ENCODE data around the gene DIS3L2. TPM values are rescaled to one million over a fixed set of nuclear protein-coding genes. Genes with fewer than 3 reads are reported as not detected.

DIS3L2 gene
- total RNA-seq, 1 experiment from 2014 or later = 15.8 TPM

DNA sequence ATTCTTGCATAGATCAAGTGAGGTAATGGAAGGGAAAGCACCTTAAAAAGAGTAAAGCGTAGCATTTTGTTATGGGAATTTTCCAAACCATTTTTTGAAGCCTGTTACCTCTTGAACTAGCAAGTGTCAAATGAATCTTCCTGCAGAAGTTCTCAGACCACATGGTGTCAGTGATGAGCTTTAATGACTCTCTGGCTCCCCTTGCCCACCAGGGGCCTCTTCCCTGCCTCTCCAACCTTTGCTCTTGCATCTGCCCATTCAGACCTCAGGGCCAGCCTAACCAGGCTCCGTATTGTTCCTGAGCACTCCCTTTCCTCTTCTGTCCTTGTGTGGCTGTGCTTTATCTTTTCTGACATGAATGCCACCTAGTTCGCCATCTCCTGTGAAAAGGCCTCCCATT, 155.9 kb downstream of the DIS3L2 start:
- H3K9me2 ChIP-seq (replicated peaks; ENCODE audit: insufficient read depth, low read length) = no peaks in the 10 kb centered on the region

GRCh38 chr2:232120911-232121310, 159.4 kb downstream of the DIS3L2 start:
- no peaks in the 10 kb centered on the region for H4K20me1 ChIP-seq (ENCODE audit: insufficient read depth, low read depth, low read length)
- H3K36me3 ChIP-seq (ENCODE audit: insufficient read depth, low read length) = no peaks in the 10 kb centered on the region
- no peak overlapping the region for H2AFZ ChIP-seq (ENCODE audit: low read length)
- no peaks in the 10 kb centered on the region for H3K9me2 ChIP-seq (replicated peaks; ENCODE audit: insufficient read depth, low read length)
- H3K4me3 ChIP-seq (ENCODE audit: low read length) = no peak overlapping the region
- H3K9me3 ChIP-seq (ENCODE audit: low read length) = no peaks in the 10 kb centered on the region
- no peak overlapping the region for H3K9ac ChIP-seq (ENCODE audit: low read length)
- no peak overlapping the region for H3K4me2 ChIP-seq (ENCODE audit: low read depth, low read length, poor library complexity, severe bottlenecking)
- H3K27ac ChIP-seq (ENCODE audit: low read length) = no peak overlapping the region
- no peaks in the 10 kb centered on the region for H3K27me3 ChIP-seq (ENCODE audit: low read length)
- no peak for DNase-seq
- H3K79me2 ChIP-seq (ENCODE audit: low read length) = no peaks in the 10 kb centered on the region
- no peaks in the 10 kb centered on the region for H3K4me1 ChIP-seq (ENCODE audit: low read length)

More for the DNA sequence above, 155.9 kb downstream of the DIS3L2 start:
- no peaks in the 10 kb centered on the region for H3K79me2 ChIP-seq (ENCODE audit: low read length)
- no peaks in the 10 kb centered on the region for H3K36me3 ChIP-seq (ENCODE audit: insufficient read depth, low read length)
- H4K20me1 ChIP-seq (ENCODE audit: insufficient read depth, low read depth, low read length) = no peaks in the 10 kb centered on the region
- no peak overlapping the region for H3K4me2 ChIP-seq (ENCODE audit: low read depth, low read length, poor library complexity, severe bottlenecking)
- no peak overlapping the region for H3K4me3 ChIP-seq (ENCODE audit: low read length)
- no peak for DNase-seq
- no peaks in the 10 kb centered on the region for H3K9me3 ChIP-seq (ENCODE audit: low read length)
- H3K4me1 ChIP-seq (ENCODE audit: low read length) = no peaks in the 10 kb centered on the region
- H3K27ac ChIP-seq (ENCODE audit: low read length) = no peak overlapping the region
- no peak overlapping the region for H3K9ac ChIP-seq (ENCODE audit: low read length)
- no peaks in the 10 kb centered on the region for H3K27me3 ChIP-seq (ENCODE audit: low read length)
- H2AFZ ChIP-seq (ENCODE audit: low read length) = no peak overlapping the region

DNA sequence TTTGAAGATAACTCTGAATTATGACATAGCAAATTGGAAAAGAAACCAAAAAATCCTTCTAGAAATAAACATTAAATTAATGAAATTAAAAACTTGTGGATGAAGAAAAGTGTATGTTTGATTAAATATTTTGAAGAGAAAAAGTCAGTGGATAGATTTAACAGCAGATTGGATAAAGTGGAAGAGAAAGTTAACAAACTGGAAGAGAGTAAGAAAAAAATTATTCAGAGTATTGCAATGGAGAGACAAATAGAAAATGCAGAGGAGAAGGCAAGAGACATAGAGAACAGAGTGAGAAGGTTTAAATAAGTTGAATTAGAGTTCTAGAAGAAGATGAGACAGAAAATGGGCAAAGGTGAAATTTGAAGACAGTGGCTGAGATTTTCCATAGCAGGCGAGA, 162.8 kb downstream of the DIS3L2 start:
- no peak overlapping the region for H3K27ac ChIP-seq (ENCODE audit: low read length)
- no peaks in the 10 kb centered on the region for H3K9me3 ChIP-seq (ENCODE audit: low read length)
- H2AFZ ChIP-seq (ENCODE audit: low read length) = no peak overlapping the region
- no peaks in the 10 kb centered on the region for H3K9me2 ChIP-seq (replicated peaks; ENCODE audit: insufficient read depth, low read length)
- no peak overlapping the region for H3K4me3 ChIP-seq (ENCODE audit: low read length)
- H4K20me1 ChIP-seq (ENCODE audit: insufficient read depth, low read depth, low read length) = no peaks in the 10 kb centered on the region
- no peaks in the 10 kb centered on the region for H3K4me1 ChIP-seq (ENCODE audit: low read length)
- no peak for DNase-seq
- no peaks in the 10 kb centered on the region for H3K79me2 ChIP-seq (ENCODE audit: low read length)
- H3K4me2 ChIP-seq (ENCODE audit: low read depth, low read length, poor library complexity, severe bottlenecking) = no peak overlapping the region
- no peaks in the 10 kb centered on the region for H3K27me3 ChIP-seq (ENCODE audit: low read length)
- H3K36me3 ChIP-seq (ENCODE audit: insufficient read depth, low read length) = no peaks in the 10 kb centered on the region
- no peak overlapping the region for H3K9ac ChIP-seq (ENCODE audit: low read length)

GRCh38 chr2:232126301-232127099, 165.0 kb downstream of the DIS3L2 start:
- Histone ChIP-seq H3K9ac (ENCODE audit: low read length) (no peak overlapping the region), H4K20me1 (ENCODE audit: insufficient read depth, low read depth, low read length) (no peaks in the 10 kb centered on the region), H3K79me2 (ENCODE audit: low read length) (no peaks in the 10 kb centered on the region), H3K4me1 (ENCODE audit: low read length) (no peaks in the 10 kb centered on the region), H2AFZ (ENCODE audit: low read length) (no peak overlapping the region), H3K27ac (ENCODE audit: low read length) (no peak overlapping the region), H3K9me3 (ENCODE audit: low read length) (no peaks in the 10 kb centered on the region), H3K27me3 (ENCODE audit: low read length) (no peaks in the 10 kb centered on the region), H3K36me3 (ENCODE audit: insufficient read depth, low read length) (no peaks in the 10 kb centered on the region), H3K4me2 (ENCODE audit: low read depth, low read length, poor library complexity, severe bottlenecking) (no peak overlapping the region), H3K4me3 (ENCODE audit: low read length) (no peak overlapping the region), H3K9me2 (replicated peaks; ENCODE audit: insufficient read depth, low read length) (no peaks in the 10 kb centered on the region)
- DNase-seq = no peak

DNA sequence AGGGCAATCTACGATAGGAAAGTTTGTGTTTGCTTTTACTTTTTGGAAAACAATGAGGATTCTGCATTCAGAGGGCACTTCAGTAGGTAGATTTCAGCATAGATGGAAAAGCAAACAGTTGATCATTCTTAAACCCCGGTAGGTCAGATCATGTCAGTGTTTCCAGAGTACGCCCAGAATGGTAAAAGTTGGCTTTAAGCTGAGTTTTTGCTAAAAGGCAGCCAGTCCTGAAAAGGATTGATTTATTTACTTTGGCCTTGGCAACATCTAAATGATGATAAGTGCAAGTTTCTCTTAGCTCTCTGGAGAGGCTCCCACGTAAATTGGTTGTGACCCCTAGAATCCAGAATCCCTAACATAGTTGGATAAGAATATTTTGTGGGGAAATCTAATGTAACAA, 168.0 kb downstream of the DIS3L2 start:
- Histone ChIP-seq H3K27me3 (ENCODE audit: low read length) (no peaks in the 10 kb centered on the region), H3K27ac (ENCODE audit: low read length) (no peak overlapping the region), H3K9me2 (replicated peaks; ENCODE audit: insufficient read depth, low read length) (no peaks in the 10 kb centered on the region), H2AFZ (ENCODE audit: low read length) (no peak overlapping the region), H3K4me3 (ENCODE audit: low read length) (no peak overlapping the region), H3K9ac (ENCODE audit: low read length) (no peak overlapping the region), H3K79me2 (ENCODE audit: low read length) (no peaks in the 10 kb centered on the region), H3K4me1 (ENCODE audit: low read length) (no peaks in the 10 kb centered on the region), H3K36me3 (ENCODE audit: insufficient read depth, low read length) (no peaks in the 10 kb centered on the region), H4K20me1 (ENCODE audit: insufficient read depth, low read depth, low read length) (no peaks in the 10 kb centered on the region), H3K9me3 (ENCODE audit: low read length) (no peaks in the 10 kb centered on the region), H3K4me2 (ENCODE audit: low read depth, low read length, poor library complexity, severe bottlenecking) (no peak overlapping the region)
- no peak for DNase-seq

DNA sequence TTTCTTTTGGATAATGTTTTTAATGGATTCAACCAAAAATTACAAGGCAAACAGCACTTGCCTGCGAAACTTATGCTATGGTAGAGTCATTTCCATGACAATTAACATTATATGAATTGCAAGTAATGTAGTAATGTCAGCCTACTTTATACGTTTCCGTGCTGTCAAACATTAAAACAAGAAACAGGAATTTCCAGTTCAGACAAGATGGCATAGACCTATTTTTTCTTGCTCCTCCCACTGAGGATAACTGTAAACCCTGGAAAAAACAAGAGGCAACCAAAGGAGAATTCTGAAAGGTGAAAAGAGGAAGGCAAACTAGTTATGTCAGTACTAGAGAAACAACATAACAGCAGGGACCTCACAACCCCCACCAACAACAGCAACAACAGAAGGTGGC, 170.7 kb downstream of the DIS3L2 start:
- H3K4me3 ChIP-seq (ENCODE audit: low read length) = no peak overlapping the region
- no peaks in the 10 kb centered on the region for H3K27me3 ChIP-seq (ENCODE audit: low read length)
- no peak for DNase-seq
- H3K79me2 ChIP-seq (ENCODE audit: low read length) = no peaks in the 10 kb centered on the region
- no peak overlapping the region for H3K4me2 ChIP-seq (ENCODE audit: low read depth, low read length, poor library complexity, severe bottlenecking)
- no peaks in the 10 kb centered on the region for H3K36me3 ChIP-seq (ENCODE audit: insufficient read depth, low read length)
- H3K9me3 ChIP-seq (ENCODE audit: low read length) = no peaks in the 10 kb centered on the region
- no peaks in the 10 kb centered on the region for H3K4me1 ChIP-seq (ENCODE audit: low read length)
- no peaks in the 10 kb centered on the region for H3K9me2 ChIP-seq (replicated peaks; ENCODE audit: insufficient read depth, low read length)
- H4K20me1 ChIP-seq (ENCODE audit: insufficient read depth, low read depth, low read length) = no peaks in the 10 kb centered on the region
- no peak overlapping the region for H3K9ac ChIP-seq (ENCODE audit: low read length)
- no peak overlapping the region for H3K27ac ChIP-seq (ENCODE audit: low read length)
- no peak overlapping the region for H2AFZ ChIP-seq (ENCODE audit: low read length)

- H3K36me3 ChIP-seq (ENCODE audit: insufficient read depth, low read length) = no peaks in the 10 kb centered on the region
- DNase-seq = no peak
- H3K27ac ChIP-seq (ENCODE audit: low read length) = no peak overlapping the region
- no peaks in the 10 kb centered on the region for H3K9me2 ChIP-seq (replicated peaks; ENCODE audit: insufficient read depth, low read length)
- no peaks in the 10 kb centered on the region for H3K4me1 ChIP-seq (ENCODE audit: low read length)
- no peaks in the 10 kb centered on the region for H3K79me2 ChIP-seq (ENCODE audit: low read length)
- H3K27me3 ChIP-seq (ENCODE audit: low read length) = no peaks in the 10 kb centered on the region
- H3K4me2 ChIP-seq (ENCODE audit: low read depth, low read length, poor library complexity, severe bottlenecking) = no peak overlapping the region
- H4K20me1 ChIP-seq (ENCODE audit: insufficient read depth, low read depth, low read length) = no peaks in the 10 kb centered on the region
- no peak overlapping the region for H3K4me3 ChIP-seq (ENCODE audit: low read length)
- H2AFZ ChIP-seq (ENCODE audit: low read length) = no peak overlapping the region
- H3K9me3 ChIP-seq (ENCODE audit: low read length) = no peaks in the 10 kb centered on the region
- H3K9ac ChIP-seq (ENCODE audit: low read length) = no peak overlapping the region
Measured at GRCh38 chr2:232133078-232133477, 171.6 kb downstream of the DIS3L2 start.

GRCh38 chr2:232134939-232135338, 173.4 kb downstream of the DIS3L2 start:
- Histone ChIP-seq H3K4me1 (ENCODE audit: low read length) (peaks cover 8% of the 10 kb centered on the region), H3K36me3 (ENCODE audit: insufficient read depth, low read length) (no peaks in the 10 kb centered on the region), H4K20me1 (ENCODE audit: insufficient read depth, low read depth, low read length) (no peaks in the 10 kb centered on the region; the same call in 1 of the 2 replicates), H2AFZ (ENCODE audit: low read length) (no peak overlapping the region), H3K9ac (ENCODE audit: low read length) (no peak overlapping the region), H3K4me3 (ENCODE audit: low read length) (no peak overlapping the region), H3K4me2 (ENCODE audit: low read depth, low read length, poor library complexity, severe bottlenecking) (no peak overlapping the region), H3K9me2 (replicated peaks; ENCODE audit: insufficient read depth, low read length) (no peaks in the 10 kb centered on the region), H3K27me3 (ENCODE audit: low read length) (no peaks in the 10 kb centered on the region), H3K9me3 (ENCODE audit: low read length) (no peaks in the 10 kb centered on the region), H3K79me2 (ENCODE audit: low read length) (no peaks in the 10 kb centered on the region), H3K27ac (ENCODE audit: low read length) (no peak overlapping the region)
- no peak for DNase-seq

Measured in Karpas-422 (cell line).